HepG2 (cell line): ENCODE measurements around the gene LIMK2. TPM values are rescaled to one million over a fixed set of nuclear protein-coding genes. Genes with fewer than 3 reads are reported as not detected.

Experiments
- CEBPB ChIP-seq: IDR thresholded peaks from 2 replicates; pipeline ENCODE4 v1.6.1; 2011; ENCODE audit warnings: low read depth, low read length, improper control_type of control experiment, borderline replicate concordance
- CHCHD3 ChIP-seq: sonication (generic); formaldehyde crosslinking; IDR thresholded peaks from 2 replicates; pipeline ENCODE4 v1.8.0; 2022; ENCODE audit warnings: mild to moderate bottlenecking, missing genetic modification reagents, moderate library complexity
- EEA1 ChIP-seq: sonication (generic); formaldehyde crosslinking; IDR thresholded peaks from 2 replicates; pipeline ENCODE4 v1.5.1; 2020; ENCODE audit warnings: mild to moderate bottlenecking, missing genetic modification reagents, borderline replicate concordance
- EP300 ChIP-seq, 3 experiments: sonication (generic) in 1 of 3; formaldehyde crosslinking in 1 of 3; IDR thresholded peaks; 2 replicates each; pipeline versions ENCODE4 v1.5.1 to v1.6.1; 2011 to 2020; ENCODE audit warnings: low read depth in 2 of 3, low read length in 2 of 3, borderline replicate concordance in 1 of 3, improper control_type of control experiment in 1 of 3, mild to moderate bottlenecking in 1 of 3, missing genetic modification reagents in 1 of 3, moderate library complexity in 1 of 3
- GATAD2A ChIP-seq: IDR thresholded peaks from 2 replicates; pipeline ENCODE4 v1.6.1; 2016
- HDAC6 ChIP-seq: fragments of 200-600 bp; sonication (generic); IDR thresholded peaks from 2 replicates; pipeline ENCODE4 v1.7.0; 2017; ENCODE audit warnings: mild to moderate bottlenecking, antibody characterized with exemption, low read length, low read depth
- KDM2A ChIP-seq: sonication (generic); formaldehyde crosslinking; IDR thresholded peaks from 2 replicates; pipeline ENCODE4 v1.4.0; 2020; ENCODE audit warnings: low read depth, missing genetic modification reagents, borderline replicate concordance
- KDM5A ChIP-seq: fragments of 200-600 bp; sonication (generic); IDR thresholded peaks from 2 replicates; pipeline ENCODE4 v1.7.0; 2018; ENCODE audit warnings: antibody characterized with exemption, mild to moderate bottlenecking, low read length, borderline replicate concordance
- KDM5B ChIP-seq: sonication (generic); formaldehyde crosslinking; IDR thresholded peaks from 2 replicates; pipeline ENCODE4 v1.4.0; 2020; ENCODE audit warnings: missing genetic modification reagents, mild to moderate bottlenecking, borderline replicate concordance
- NR2F1 ChIP-seq, 2 experiments: fragments of 450-650 bp in 1 of 2; formaldehyde crosslinking in 1 of 2; IDR thresholded peaks; 2 replicates each; pipeline versions ENCODE4 v1.5.0 to v1.6.1; 2016 to 2020; ENCODE audit warnings: mild to moderate bottlenecking in 1 of 2, missing compliant biosample characterization in 1 of 2, missing genetic modification reagents in 1 of 2, moderate library complexity in 1 of 2
- PITX1 ChIP-seq: sonication (generic); formaldehyde crosslinking; IDR thresholded peaks from 2 replicates; pipeline ENCODE4 v1.5.1; 2020; ENCODE audit warnings: mild to moderate bottlenecking, missing genetic modification reagents
- PTBP1 ChIP-seq: fragments of 200-400 bp; formaldehyde crosslinking; IDR thresholded peaks from 2 replicates; pipeline ENCODE4 v1.6.1; 2018; ENCODE audit warnings: low read length, low read depth; ENCODE audit not compliant: poor library complexity, severe bottlenecking
- RBM39 ChIP-seq: fragments of 200-400 bp; formaldehyde crosslinking; IDR thresholded peaks from one replicate; pipeline ENCODE4 v1.6.1; 2018; ENCODE audit warnings: antibody characterized with exemption, mild to moderate bottlenecking, low read depth, low read length; ENCODE audit not compliant: poor library complexity, severe bottlenecking
- RFX5 ChIP-seq: IDR thresholded peaks from 2 replicates; pipeline ENCODE4 v1.6.1; 2011; ENCODE audit warnings: low read depth, low read length, improper control_type of control experiment
- SATB2 ChIP-seq: sonication (generic); formaldehyde crosslinking; IDR thresholded peaks from 2 replicates; pipeline ENCODE4 v1.5.0; 2020; ENCODE audit warnings: missing genetic modification reagents
- SSRP1 ChIP-seq: IDR thresholded peaks from 2 replicates; pipeline ENCODE4 v1.6.1; 2016; ENCODE audit warnings: control low read depth
- TFE3 ChIP-seq: IDR thresholded peaks from 2 replicates; pipeline ENCODE4 v1.6.1; 2016
- THAP11 ChIP-seq: IDR thresholded peaks from 2 replicates; pipeline ENCODE4 v1.6.1; 2016; ENCODE audit warnings: missing biosample characterization, missing genetic modification reagents
- TP53 ChIP-seq: sonication (generic); formaldehyde crosslinking; conservative IDR thresholded peaks from 2 replicates; pipeline ENCODE4 v1.4.0; 2020; ENCODE audit warnings: missing genetic modification reagents
- ZBTB7A ChIP-seq: sonication (generic); formaldehyde crosslinking; IDR thresholded peaks from 2 replicates; pipeline ENCODE4 v1.8.0; 2022; ENCODE audit warnings: mild to moderate bottlenecking, missing genetic modification reagents
- ZFP36L2 ChIP-seq: sonication (generic); formaldehyde crosslinking; IDR thresholded peaks from 2 replicates; pipeline ENCODE4 v1.4.0; 2020; ENCODE audit warnings: missing genetic modification reagents
- ZMYM3 ChIP-seq: sonication (generic); formaldehyde crosslinking; IDR thresholded peaks from 2 replicates; pipeline ENCODE4 v1.5.1; 2020; ENCODE audit warnings: mild to moderate bottlenecking, missing genetic modification reagents
- ZMYM4 ChIP-seq: sonication (generic); formaldehyde crosslinking; IDR thresholded peaks from 2 replicates; pipeline ENCODE4 v1.8.1; 2023; ENCODE audit warnings: mild to moderate bottlenecking, missing genetic modification reagents
- ZNF337 ChIP-seq: sonication (generic); formaldehyde crosslinking; IDR thresholded peaks from 2 replicates; pipeline ENCODE4 v1.5.1; 2020; ENCODE audit warnings: missing genetic modification reagents, low read depth, mild to moderate bottlenecking, borderline replicate concordance
- ZNF513 ChIP-seq: sonication (generic); formaldehyde crosslinking; conservative IDR thresholded peaks from 2 replicates; pipeline ENCODE4 v1.5.0; 2020; ENCODE audit warnings: missing genetic modification reagents
- ZNF547 ChIP-seq: sonication (generic); formaldehyde crosslinking; IDR thresholded peaks from 2 replicates; pipeline ENCODE4 v1.5.1; 2020; ENCODE audit warnings: mild to moderate bottlenecking, missing genetic modification reagents
- ZNF576 ChIP-seq: sonication (generic); formaldehyde crosslinking; IDR thresholded peaks from 2 replicates; pipeline ENCODE4 v1.4.0; 2020; ENCODE audit warnings: mild to moderate bottlenecking, missing genetic modification reagents
- polyA plus RNA-seq, 8 experiments: library from polyadenylated mRNA; depleted of rRNA in 3 of 8; stranded (reverse) in 7 of 8; unstranded in 1 of 8; fragments of >200 nt; fragmentation: Illumina TruSeq in 4 of 8; extraction: Trizol in 4 of 8; gene quantifications; 2 replicates each; pipeline versions ENCODE4 v1.2.1 to v1.2.3, GENCODE V29; 2011 to 2016; ENCODE audit warnings: low read depth in 4 of 8, missing spikeins in 1 of 8, mixed read lengths in 1 of 8; ENCODE audit not compliant: insufficient read depth in 1 of 8
- total RNA-seq, 5 experiments: library from RNA; depleted of rRNA; stranded (reverse); fragments of >200 nt; fragmentation: Illumina TruSeq; extraction: Trizol; gene quantifications; 2 replicates each; pipeline ENCODE4 v1.2.3, GENCODE V29; 2016; ENCODE audit warnings: low read depth in 1 of 5

LIMK2 gene
- total and polyA plus RNA-seq, 2 of the 13 experiments (the other 11 are each of a cell fraction or from before 2014, with no cell fraction given) = 20.9 to 29.8 TPM

- TF ChIP-seq ZNF513 (CRISPR knock-in tag) = no peak
- no peak for TF ChIP-seq ZMYM3 (CRISPR knock-in tag)
- TF ChIP-seq GATAD2A (CRISPR knock-in tag) = peak; percentile 77
- peak; percentile 27; the same call in 1 of the 2 replicates for TF ChIP-seq THAP11 (CRISPR knock-in tag)
- no peak for TF ChIP-seq HDAC6
- TF ChIP-seq ZNF547 (CRISPR knock-in tag) = no peak
- no peak for TF ChIP-seq RBM39
- no peak for TF ChIP-seq PTBP1
- no peak for TF ChIP-seq KDM5B (CRISPR knock-in tag)
- TF ChIP-seq CEBPB = no peak
- no peak for TF ChIP-seq KDM2A
- 0 out of 2 replicates have a peak, but pooled peaks have one; percentile 10 for TF ChIP-seq RFX5
- no peak for TF ChIP-seq ZMYM4 (CRISPR knock-in tag)
- no peak for TF ChIP-seq NR2F1 (CRISPR knock-in tag; IDR thresholded peaks at IDR 0.05)
- no peak for TF ChIP-seq ZBTB7A (CRISPR knock-in tag)
- no peak for TF ChIP-seq EEA1 (CRISPR knock-in tag)
- no peak for TF ChIP-seq ZNF576 (CRISPR knock-in tag)
- no peak for TF ChIP-seq ZFP36L2 (CRISPR knock-in tag)
- no peak for TF ChIP-seq TP53 (CRISPR knock-in tag)
- peak; percentile 14; the same call in 1 of the 2 replicates for TF ChIP-seq KDM5A
- no peak for TF ChIP-seq TFE3 (CRISPR knock-in tag)
- peak in 1 of 2 experiments; percentile 37; a peak in 1 of 4 replicates for TF ChIP-seq EP300 (IDR thresholded peaks at IDR 0.05; ENCODE audit: low read depth in 2 of 2, low read length in 2 of 2)
- TF ChIP-seq EP300 (CRISPR knock-in tag; IDR thresholded peaks at IDR 0.05; ENCODE audit: borderline replicate concordance) = no peak
- peak; percentile 80; the same call in 1 of the 2 replicates for TF ChIP-seq SSRP1 (CRISPR knock-in tag)
- no peak for TF ChIP-seq CHCHD3 (CRISPR knock-in tag)
- TF ChIP-seq SATB2 = no peak
- TF ChIP-seq ZNF337 = no peak
- TF ChIP-seq PITX1 = 0 out of 2 replicates have a peak, but pooled peaks have one; percentile 28
Observed at GRCh38 chr22:31230871-31231621, 18.9 kb downstream of the LIMK2 start (continued).
